SK-N-SH treated with all-trans-retinoic acid at 6 μM for 48 hours (cell line): ENCODE measurements around the gene DDX20.

ENCODE experiments used
- ATAC-seq: fragments of 200-7000 bp; cut with Tn5 transposase; 3 replicates; pipeline ENCODE4 v1.9.1; 2020; ENCODE audit warnings: mild to moderate bottlenecking, moderate library complexity
- ARNTL ChIP-seq: fragments of 450-650 bp; formaldehyde crosslinking; IDR thresholded peaks from 2 replicates; pipeline ENCODE4 v1.5.0; 2020; ENCODE audit warnings: low read depth, mild to moderate bottlenecking, moderate library complexity, borderline replicate concordance
- BACH2 ChIP-seq: fragments of 250-450 bp; sonication (Bioruptor Pico); IDR thresholded peaks from 2 replicates; pipeline ENCODE4 v1.9.0; 2021; ENCODE audit warnings: mild to moderate bottlenecking, borderline replicate concordance
- CREB5 ChIP-seq: fragments of 250-450 bp; sonication (Bioruptor Pico); IDR thresholded peaks from 2 replicates; pipeline ENCODE4 v1.5.1; 2020; ENCODE audit warnings: low read depth, mild to moderate bottlenecking, moderate library complexity
- CSRNP3 ChIP-seq: fragments of 250-450 bp; sonication (Bioruptor Pico); IDR thresholded peaks from 2 replicates; pipeline ENCODE4 v1.5.1; 2021; ENCODE audit warnings: mild to moderate bottlenecking, moderate library complexity
- ESRRG ChIP-seq: fragments of 250-450 bp; sonication (Bioruptor Pico); IDR thresholded peaks from 2 replicates; pipeline ENCODE4 v1.6.1; 2021; ENCODE audit warnings: mild to moderate bottlenecking
- GLIS3 ChIP-seq: fragments of 250-450 bp; sonication (Bioruptor Pico); IDR thresholded peaks from 2 replicates; pipeline ENCODE4 v1.5.0; 2020; ENCODE audit warnings: mild to moderate bottlenecking, moderate library complexity
- ISL1 ChIP-seq: fragments of 250-450 bp; sonication (Bioruptor Pico); IDR thresholded peaks from 2 replicates; pipeline ENCODE4 v2.1.2; 2022; ENCODE audit warnings: mild to moderate bottlenecking, moderate library complexity
- OSR1 ChIP-seq: fragments of 250-450 bp; sonication (Bioruptor Pico); IDR thresholded peaks from 2 replicates; pipeline ENCODE4 v1.8.0; 2022; ENCODE audit warnings: moderate library complexity, mild to moderate bottlenecking, inconsistent platforms
- PATZ1 ChIP-seq: fragments of 250-450 bp; sonication (Bioruptor Pico); IDR thresholded peaks from 2 replicates; pipeline ENCODE4 v1.8.0; 2020; ENCODE audit warnings: mild to moderate bottlenecking, moderate library complexity, borderline replicate concordance
- POU6F1 ChIP-seq: fragments of 250-450 bp; sonication (Bioruptor Pico); IDR thresholded peaks from 2 replicates; pipeline ENCODE4 v1.8.0; 2021; ENCODE audit warnings: low read depth, mild to moderate bottlenecking, moderate library complexity, borderline replicate concordance
- PPARA ChIP-seq: fragments of 250-450 bp; sonication (Bioruptor Pico); IDR thresholded peaks from 2 replicates; pipeline ENCODE4 v1.5.0; 2020; ENCODE audit warnings: mild to moderate bottlenecking, borderline replicate concordance
- RARB ChIP-seq: fragments of 250-450 bp; sonication (Bioruptor Pico); IDR thresholded peaks from 2 replicates; pipeline ENCODE4 v1.8.0; 2021; ENCODE audit warnings: mild to moderate bottlenecking, moderate library complexity
- SNAI2 ChIP-seq: fragments of 250-450 bp; sonication (Bioruptor Pico); IDR thresholded peaks from 2 replicates; pipeline ENCODE4 v1.5.0; 2020; ENCODE audit warnings: mild to moderate bottlenecking, moderate library complexity
- TOX ChIP-seq: fragments of 250-450 bp; sonication (Bioruptor Pico); IDR thresholded peaks from 2 replicates; pipeline ENCODE4 v1.8.0; 2021; ENCODE audit warnings: mild to moderate bottlenecking, moderate library complexity, borderline replicate concordance
- TSHZ2 ChIP-seq: fragments of 250-450 bp; sonication (Bioruptor Pico); IDR thresholded peaks from 2 replicates; pipeline ENCODE4 v1.5.0; 2020; ENCODE audit warnings: mild to moderate bottlenecking, moderate library complexity
- ZC3H10 ChIP-seq: fragments of 250-450 bp; sonication (Bioruptor Pico); IDR thresholded peaks from 2 replicates; pipeline ENCODE4 v1.5.1; 2021; ENCODE audit warnings: mild to moderate bottlenecking, moderate library complexity
- ZFP3 ChIP-seq: fragments of 250-450 bp; sonication (Bioruptor Pico); IDR thresholded peaks from 2 replicates; pipeline ENCODE4 v1.5.0; 2020; ENCODE audit warnings: mild to moderate bottlenecking, moderate library complexity
- ZFP30 ChIP-seq: fragments of 450-650 bp; formaldehyde crosslinking; IDR thresholded peaks from 2 replicates; pipeline ENCODE4 v1.5.0; 2022; ENCODE audit warnings: mild to moderate bottlenecking, moderate library complexity
- ZNF70 ChIP-seq: fragments of 450-650 bp; formaldehyde crosslinking; IDR thresholded peaks from 2 replicates; pipeline ENCODE4 v1.5.0; 2020; ENCODE audit warnings: mild to moderate bottlenecking, moderate library complexity
- ZNF8 ChIP-seq: fragments of 450-650 bp; formaldehyde crosslinking; IDR thresholded peaks from 2 replicates; pipeline ENCODE4 v1.5.0; 2020; ENCODE audit warnings: mild to moderate bottlenecking, moderate library complexity

Gene DDX20

GRCh38 chr1:111746614-111746999 is 9.1 kb upstream of the DDX20 start:
- TF ChIP-seq PPARA (CRISPR knock-in tag) (no peak), ZNF70 (CRISPR knock-in tag) (no peak), CSRNP3 (CRISPR knock-in tag) (no peak), TOX (no peak), ARNTL (no peak)
- no peak for ATAC-seq

GRCh38 chr1:111747282-111747734 is 8.4 kb upstream of the DDX20 start:
- ATAC-seq, result peak; percentile 81
- TF ChIP-seq RARB (no peak), ZFP3 (CRISPR knock-in tag) (no peak), PATZ1 (no peak), TOX (no peak), CREB5 (CRISPR knock-in tag) (no peak), ZFP30 (no peak), ZNF70 (CRISPR knock-in tag) (no peak), OSR1 (CRISPR knock-in tag) (no peak), ZC3H10 (CRISPR knock-in tag) (no peak), CSRNP3 (CRISPR knock-in tag) (no peak), TSHZ2 (CRISPR knock-in tag) (no peak), GLIS3 (CRISPR knock-in tag) (no peak), ESRRG (CRISPR knock-in tag) (no peak), BACH2 (no peak), ARNTL (no peak), SNAI2 (no peak), PPARA (CRISPR knock-in tag) (no peak), POU6F1 (no peak)
- TF ChIP-seq, all 23 proteins: peak for 0

GRCh38 chr1:111747947-111748346 is 7.8 kb upstream of the DDX20 start:
- no peak for ATAC-seq
- TF ChIP-seq TSHZ2 (CRISPR knock-in tag), result no peak
- TF ChIP-seq ISL1, result no peak
- TF ChIP-seq CSRNP3 (CRISPR knock-in tag), result no peak
- TF ChIP-seq ZC3H10 (CRISPR knock-in tag), result no peak
- TF ChIP-seq TOX, result no peak
- TF ChIP-seq SNAI2, result no peak
- TF ChIP-seq PATZ1, result no peak
- no peak for TF ChIP-seq OSR1 (CRISPR knock-in tag)
- TF ChIP-seq ARNTL, result no peak
- TF ChIP-seq ZNF8 (CRISPR knock-in tag), result no peak
- TF ChIP-seq PPARA (CRISPR knock-in tag), result no peak
- TF ChIP-seq GLIS3 (CRISPR knock-in tag), result no peak
